GM21360 (cell line): ENCODE results near the gene TANC1.
"Not testable (repeated sequence)": the region's sequence is repeated elsewhere in the genome, so short reads cannot be mapped to it uniquely, and the experiment has no call there.

Experiments used
- ATAC-seq: cut with Tn5 transposase; IDR thresholded peaks from one replicate; pipeline ENCODE4 v1.9.1; 2021; ENCODE audit warnings: mild to moderate bottlenecking, moderate library complexity; ENCODE audit not compliant: unreplicated experiment

The TANC1 gene

DNA sequence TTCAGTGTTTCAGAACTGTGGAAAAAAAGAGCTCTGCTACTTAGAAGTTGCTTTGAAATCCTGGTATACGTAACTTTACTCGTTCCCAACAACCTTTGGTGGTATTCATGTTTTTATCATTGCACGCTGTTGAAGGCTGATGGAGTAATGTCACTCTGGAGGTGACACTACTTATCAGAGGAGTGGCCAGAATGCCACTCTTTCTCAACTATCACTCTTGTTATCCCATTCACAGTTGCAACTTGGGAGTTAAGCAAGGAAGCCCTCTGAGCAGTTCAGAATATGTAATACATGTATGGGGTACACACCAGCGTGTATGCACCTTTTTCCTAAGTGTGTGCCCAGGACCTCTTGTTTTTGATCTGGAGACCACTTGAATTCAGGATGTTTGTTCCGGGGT, 53.6 kb downstream of the TANC1 start:
- ATAC-seq, result no peak

DNA sequence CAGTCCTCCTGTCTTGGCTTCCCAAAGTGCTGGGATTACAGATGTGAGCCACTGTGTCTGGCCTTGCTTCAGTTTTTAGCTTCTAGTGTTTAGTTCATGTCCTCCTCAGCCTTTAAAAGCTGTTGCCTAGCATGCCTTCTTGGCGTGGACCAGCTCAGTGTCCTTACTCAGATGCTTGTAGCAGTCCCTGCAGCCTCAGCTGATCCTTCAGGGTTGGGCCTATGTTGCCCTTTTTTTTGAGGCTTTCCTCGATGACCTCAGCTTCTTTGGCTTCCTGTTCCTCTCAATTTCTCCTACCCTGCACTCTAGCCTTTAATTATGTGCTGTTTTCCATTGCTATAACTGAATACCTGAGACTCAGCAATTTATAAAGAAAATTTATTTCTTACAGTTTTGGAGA, 57.7 kb downstream of the TANC1 start:
- no peak for ATAC-seq

DNA sequence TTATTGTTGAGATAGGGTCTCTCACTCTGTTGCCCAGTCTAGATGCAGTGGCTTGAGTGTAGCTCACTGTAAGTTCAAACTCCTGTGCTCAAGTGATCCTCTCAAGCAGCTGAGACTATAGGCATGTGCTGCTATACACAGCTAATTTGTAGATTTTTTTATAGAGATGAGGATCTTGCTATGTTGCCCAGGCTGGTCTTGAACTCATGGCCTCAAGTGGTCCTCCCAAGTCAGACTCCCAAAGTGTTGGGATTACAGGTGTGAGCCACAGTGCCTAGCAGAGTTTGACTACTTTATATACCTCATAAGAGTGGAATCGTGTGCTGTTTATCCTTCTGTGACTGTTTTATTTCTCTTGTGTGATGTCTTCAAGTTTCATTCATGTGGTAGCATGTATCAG, 60.3 kb downstream of the TANC1 start:
- no peak for ATAC-seq

DNA sequence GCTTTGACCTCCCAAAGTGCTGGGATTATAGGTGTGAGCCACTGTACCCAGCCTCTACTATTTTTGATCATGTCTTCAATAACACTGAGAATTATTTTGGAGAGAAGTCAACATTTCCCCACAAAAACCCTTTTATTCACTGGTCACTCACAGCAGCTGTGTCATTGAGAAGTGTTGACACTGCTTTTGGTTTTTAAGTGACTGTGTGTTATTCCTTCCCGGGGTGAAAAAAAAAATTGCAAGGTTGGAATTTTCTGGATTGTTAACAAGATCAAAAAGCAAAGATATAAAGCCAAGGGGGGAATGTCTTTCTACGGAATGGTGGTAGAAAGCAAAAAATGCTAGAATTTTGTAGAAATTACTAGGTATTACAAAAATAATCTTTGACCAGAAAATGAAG, 61.5 kb downstream of the TANC1 start:
- no peak for ATAC-seq

DNA sequence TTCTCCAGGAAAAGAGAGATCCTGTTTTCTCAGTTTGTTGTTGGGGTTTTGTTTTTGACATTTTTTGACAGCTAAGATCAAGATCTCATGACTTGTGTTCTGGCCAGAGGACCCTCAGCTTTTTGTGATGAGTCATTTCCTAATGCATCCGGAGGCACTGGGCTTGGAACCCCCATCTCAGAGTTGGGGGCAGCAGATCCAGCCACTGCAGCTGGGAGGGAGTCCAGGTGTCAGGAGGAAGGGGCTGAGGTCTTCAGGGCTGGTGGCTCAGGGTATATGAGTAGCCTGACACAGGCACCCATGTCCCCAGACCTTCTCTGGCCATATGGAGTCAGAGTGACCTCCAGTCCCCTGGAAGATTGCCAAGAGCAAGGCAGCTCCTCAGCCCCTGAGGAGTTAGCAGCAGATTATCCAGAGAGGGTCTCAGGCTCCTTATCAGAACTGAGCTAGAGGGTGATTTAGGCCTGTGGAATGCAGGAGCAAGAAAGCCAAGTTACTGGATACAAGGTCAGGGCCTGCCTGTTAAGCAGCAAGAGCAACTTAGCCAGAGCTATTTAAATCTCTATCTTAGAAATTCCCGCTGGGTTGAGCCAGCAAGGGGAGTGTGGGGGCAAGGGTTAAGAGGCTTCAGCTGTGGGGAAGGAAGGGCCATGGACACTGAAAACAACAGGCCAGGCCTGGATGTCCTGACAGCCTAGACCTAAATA, 62.4 kb downstream of the TANC1 start:
- ATAC-seq, result no peak

DNA sequence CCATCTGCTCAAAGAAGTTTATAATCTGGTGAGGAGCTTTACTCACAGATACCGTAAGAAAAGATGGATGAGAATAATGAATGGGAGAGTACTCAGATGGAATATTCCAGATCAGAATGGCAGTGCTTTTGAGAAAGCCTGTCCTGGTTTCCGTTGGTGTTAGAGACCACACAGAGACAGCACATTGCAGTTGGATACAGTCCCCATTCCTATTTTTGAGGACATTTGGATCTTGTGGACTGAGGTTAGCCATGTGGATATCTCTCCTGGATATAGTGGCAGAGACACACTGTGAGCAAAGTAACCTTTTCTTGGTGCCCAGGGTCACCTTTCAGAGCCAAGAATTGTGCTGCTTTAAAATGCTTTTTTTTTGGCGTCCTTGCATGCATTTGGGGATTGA, 63.7 kb downstream of the TANC1 start:
- ATAC-seq, result no peak

DNA sequence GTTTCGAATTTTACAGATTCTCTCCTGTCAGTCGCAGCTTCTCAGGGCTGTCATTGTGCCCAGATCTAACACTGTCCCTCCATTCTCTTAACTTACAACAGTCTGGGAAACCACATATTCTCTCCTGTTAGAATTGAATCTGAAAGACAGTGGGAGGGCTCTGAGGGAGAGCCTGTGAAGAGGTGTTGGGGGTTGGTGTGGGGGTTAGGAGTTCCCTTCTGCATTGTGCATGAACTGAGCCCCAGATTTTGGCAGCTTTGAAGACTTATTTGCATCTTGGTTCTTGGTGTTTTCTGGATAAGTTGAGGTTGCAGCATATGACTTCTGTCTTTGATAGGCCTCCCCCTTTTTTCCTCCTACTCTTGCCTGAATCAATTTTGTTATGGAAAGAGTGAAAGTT, 64.1 kb downstream of the TANC1 start:
- ATAC-seq, result no peak

DNA sequence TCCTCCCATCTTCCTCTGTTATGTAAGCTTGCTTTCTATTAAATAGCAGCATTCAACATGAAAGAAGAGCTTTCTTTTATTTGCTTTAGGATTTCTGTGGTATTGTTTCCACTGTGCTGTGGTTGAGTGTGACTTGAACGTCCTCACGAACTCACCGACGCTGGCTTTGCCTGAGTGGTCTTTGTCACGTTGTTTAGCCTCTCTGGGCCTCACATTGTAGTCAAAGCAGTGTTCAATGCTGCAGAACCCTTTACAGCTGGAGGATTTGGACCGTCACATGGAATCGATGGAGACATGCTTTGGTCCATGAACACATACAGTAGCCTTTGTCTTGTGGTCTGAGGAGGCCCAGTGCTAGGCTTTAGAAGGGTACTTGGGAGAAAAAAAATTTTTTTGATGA, 66.3 kb downstream of the TANC1 start:
- no peak for ATAC-seq

DNA sequence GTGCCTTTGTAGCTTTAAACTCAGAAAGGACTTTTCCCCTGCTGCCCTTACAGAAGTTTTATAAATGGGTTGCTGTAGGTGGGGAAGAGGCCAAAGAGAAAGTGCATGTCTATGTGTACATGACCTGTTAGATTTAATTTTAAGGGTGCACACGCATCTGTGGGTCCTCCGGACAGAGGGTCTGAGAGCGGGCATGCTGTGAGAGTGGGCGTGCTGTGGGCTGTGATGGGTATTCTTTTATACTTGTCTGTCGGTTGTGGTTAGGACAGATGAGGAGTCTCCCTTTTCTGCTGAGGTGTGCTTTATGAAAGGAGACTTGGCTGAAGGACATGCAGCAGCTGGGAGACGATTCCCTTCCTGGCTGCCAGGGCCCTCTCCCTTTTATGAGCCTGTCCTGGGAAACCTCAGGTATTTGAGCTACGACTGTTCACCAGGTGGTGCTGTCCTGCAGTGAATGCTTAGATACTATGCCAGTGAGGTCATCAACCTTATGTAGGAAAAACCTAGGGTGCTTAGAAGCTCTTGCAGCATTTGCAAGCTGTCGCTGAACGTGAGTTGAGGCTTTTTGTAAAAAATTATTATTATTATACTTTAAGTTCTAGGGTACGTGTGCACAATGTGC, 67.5 kb downstream of the TANC1 start:
- ATAC-seq, result no peak

DNA sequence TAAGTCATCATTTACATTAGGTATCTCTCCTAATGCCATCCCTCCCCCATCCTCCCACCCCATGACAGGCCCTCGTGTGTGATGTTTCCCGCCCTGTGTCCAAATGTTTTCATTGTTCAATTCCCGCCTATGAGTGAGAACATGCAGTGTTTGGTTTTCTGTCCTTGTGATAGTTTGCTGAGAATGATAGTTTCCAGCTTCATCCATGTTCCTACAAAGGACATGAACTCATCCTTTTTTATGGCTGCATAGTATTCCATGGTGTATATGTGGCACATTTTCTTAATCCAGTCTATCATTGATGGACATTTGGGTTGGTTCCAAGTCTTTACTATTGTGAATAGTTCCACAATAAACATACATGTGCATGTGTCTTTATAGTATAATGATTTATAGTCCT, 68.0 kb downstream of the TANC1 start:
- ATAC-seq, result not testable (repeated sequence)

DNA sequence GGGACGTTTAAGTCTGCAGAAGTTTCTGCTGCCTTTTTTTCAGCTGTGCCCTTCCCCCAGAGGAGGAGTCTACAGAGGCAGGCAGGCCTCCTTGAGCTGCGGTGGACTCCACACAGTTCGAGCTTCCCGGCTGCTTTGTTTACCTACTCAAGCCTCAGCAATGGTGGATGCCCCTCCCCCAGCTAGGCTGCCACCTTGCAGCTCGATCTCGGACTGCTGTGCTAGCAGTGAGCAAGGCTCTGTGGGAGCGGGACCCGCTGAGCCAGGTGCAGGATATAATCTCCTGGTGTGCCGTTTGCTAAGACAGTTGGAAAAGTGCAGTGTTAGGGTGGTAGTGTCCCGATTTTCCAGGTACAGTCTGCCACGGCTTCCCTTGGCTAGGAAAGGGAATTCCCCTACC, 72.9 kb downstream of the TANC1 start:
- not testable (repeated sequence) for ATAC-seq

DNA sequence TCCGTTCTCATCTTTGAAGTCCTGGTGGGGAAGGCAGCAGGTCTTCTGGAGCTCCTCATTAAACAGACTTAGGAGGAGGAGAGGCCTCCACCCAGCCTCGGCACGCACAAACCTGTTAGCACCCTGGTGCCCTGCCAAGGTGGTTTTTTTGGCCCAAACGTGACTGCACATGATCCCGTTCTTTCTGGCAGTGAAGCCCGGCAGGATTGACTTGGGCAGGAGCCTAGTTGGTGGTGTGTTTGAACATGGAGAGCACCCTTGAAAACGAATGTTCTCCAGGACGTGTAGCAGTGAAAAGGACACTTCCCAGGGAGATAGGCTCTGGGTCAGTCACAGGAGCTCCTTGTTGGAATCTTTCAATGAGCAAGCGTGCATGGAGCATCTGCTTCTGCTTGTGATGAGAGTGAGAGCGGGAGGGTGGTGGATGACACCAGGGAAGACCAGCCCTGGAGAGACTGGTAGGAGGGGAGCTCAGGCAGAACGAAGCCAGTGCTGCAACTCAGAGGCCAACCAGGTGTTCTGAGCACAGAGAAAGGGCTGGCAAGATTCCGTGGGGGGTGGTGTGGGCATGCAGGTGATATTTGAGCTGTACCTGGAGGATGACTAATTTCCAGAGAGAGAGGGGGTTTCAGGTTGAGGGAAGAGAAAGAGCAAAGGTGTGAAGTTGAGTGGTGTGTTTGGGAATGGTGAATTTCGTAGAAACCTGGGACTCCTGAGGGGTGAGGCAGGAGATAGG, 73.8 kb downstream of the TANC1 start:
- no peak for ATAC-seq

DNA sequence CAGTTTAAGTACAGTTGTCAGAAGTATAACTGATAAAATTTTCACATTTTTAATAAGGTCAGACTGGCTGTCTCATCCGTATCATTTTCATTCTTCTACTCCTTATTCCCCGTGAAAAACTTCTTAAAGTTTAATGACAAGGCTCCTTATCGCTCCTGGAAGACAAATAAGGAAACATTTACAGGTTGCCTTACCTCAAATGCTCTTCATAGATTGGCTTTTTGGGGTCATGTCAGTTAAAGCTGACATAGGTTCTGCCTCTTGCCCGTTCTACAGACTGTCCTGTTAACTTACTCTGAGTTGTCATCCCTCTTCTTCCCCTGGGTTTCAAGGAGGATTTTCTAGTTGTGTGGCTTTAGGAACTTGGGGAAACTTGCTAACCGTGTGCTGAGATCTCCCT, 75.3 kb downstream of the TANC1 start:
- no peak for ATAC-seq

DNA sequence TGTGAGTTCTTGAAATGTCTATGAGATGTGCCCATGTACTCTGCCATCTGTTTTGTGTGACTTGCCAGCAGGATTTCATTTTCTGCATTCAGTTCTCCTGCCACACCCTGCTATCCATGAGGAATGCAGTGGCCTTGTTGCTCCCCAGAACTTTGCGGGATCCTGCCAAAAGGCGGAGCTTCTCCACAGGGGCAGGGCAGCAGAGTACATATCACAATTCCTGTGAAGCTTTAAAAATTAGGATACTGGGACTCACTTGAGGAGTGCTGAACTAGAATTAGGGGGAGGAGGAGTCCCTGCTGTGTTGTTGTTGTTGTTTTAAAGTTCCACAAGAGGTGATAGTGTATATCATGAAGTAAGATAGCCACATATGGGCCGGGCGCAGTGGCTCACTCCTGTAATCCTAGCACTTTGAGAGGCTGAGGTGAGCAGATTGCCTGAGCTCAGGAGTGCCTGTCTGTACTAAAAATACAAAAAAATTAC, 76.4 kb downstream of the TANC1 start:
- ATAC-seq, result no peak

DNA sequence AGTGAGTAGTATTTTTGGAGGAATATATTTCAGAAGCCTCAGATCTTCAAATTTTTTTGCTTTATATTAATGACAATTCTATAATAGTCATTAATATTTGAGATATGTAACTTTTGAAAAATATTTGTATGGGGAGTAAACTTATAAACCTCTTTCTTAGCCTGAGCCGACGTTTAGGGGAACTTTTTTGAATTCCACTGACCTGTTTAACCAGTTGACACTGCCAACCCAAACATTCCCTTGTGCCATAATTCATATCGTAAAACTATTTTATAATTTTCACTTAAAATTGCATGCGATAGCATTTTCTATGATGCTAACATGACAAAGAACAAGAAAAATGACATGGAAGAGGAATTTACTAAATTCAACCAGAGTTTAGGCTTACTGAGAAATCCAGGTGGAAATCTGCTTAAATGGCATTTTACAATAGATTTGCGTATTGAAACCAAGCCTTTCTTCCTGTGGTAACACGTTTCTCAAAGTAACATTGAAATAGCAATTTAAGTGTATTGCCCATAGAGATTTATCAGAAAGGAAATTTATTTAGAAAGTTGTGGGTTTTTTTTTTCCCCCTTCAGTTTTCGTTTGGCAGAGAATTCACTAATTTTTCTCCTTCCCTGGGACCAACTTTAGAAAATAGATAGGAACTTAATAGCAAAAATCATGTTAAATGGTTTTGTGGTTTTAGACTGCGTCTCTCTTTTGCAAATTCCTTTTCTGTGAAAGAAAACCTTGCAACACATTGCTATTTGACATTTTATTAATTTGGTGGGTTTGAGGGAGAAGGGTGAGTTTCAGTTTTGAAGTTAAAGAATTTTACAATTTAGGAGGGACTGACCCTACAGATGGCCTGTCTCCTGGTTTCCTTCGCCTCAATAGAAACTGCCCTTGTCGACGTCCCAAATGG, 77.4 kb downstream of the TANC1 start:
- ATAC-seq, result no peak

DNA sequence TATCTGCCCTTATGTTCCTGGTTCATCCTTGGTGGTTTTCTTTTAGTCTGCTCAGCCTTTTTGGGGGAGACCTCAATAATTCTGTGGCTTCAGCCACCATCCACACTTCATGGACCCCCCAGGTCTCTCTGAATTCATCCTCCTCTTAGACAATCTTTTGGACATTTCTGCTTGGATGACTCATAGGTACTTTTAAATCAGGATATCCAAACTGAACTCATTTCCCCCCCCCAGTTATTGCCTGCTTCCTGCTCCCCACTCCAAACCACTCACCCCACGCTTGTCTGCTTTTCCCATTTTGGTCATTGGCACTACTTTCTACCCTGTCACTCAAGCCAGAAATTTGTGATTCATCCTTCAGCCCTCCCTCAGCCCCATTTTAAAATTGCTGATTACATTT, 78.5 kb downstream of the TANC1 start:
- no peak for ATAC-seq

DNA sequence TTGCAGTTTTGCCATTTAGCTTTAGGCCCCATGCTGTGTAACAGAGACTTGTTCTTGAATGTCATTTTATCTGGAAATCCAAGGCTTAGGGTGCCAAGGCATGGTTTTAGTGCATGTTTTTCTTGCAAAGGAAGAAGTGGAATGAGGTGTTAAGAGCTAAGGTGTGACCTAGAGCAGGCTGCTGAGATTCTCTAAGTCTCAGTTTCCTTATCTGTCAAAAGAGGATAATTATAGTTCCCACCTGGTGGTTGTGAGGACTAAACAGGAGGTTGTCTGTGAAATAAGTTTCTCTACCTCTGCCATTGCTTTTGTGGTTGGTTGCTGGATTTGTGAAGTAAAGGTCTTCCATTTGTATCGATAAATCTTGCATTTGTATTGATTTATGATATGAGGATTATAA, 82.0 kb downstream of the TANC1 start:
- no peak for ATAC-seq

DNA sequence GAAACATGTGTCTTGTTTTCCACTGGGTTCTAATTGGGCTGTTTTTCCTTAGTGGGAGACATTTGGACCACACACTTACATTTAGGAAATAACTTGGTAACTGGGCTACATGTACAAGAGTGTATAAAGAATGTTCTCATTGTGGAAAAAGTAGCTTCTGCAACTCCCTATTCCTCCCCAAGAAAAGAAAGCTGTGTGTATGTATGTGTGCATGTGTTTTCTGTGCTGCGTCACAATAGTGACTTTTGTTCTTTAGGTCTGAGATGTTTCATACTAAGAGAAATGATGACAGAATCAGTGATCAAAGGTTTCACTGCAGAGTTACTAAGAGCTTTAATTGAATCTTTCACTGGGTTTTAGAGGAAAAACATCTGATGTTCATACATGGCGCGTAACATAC, 82.7 kb downstream of the TANC1 start:
- no peak for ATAC-seq

DNA sequence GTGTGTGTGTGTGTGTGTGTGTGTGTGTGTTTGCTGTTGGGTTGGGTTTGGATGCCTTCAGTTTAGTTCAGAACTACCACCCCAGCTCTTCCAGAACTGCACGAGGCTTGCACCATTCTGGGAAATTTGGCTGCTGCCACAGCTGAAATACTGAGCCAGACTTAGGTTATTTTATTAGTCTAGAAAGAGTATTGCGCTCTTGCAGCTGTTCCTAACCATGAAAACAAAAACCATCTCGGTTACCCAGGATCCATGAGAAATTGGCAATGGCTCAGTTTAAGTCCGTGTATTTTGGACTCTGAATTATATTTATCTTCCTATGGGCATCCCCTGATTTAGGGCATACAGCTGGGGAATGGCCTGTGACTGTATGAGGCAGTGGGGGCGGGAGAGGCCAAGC, 83.2 kb downstream of the TANC1 start:
- no peak for ATAC-seq

DNA sequence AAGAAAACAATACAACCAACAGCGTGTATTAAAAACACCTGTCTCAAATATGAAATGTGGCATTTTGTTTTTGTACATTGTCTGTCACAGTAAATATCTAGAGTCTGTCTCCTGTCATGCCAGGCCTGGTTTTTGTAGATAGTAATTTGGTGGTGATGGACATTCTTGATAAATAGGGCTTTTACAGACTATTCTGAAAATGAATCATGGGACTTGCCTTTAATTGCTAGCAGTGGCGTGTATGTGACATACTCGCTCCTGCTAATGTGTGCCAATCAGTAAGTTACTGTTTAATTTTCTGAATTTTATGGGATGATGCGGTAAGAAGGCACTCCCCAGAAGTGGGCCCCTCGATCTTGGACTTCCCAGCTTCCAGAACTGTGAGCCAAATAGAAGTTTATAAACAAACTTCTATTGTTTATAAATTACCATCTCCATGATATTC, 83.7 kb downstream of the TANC1 start:
- no peak for ATAC-seq
